Measurements from ENCODE around the gene MDFI.

DNA sequence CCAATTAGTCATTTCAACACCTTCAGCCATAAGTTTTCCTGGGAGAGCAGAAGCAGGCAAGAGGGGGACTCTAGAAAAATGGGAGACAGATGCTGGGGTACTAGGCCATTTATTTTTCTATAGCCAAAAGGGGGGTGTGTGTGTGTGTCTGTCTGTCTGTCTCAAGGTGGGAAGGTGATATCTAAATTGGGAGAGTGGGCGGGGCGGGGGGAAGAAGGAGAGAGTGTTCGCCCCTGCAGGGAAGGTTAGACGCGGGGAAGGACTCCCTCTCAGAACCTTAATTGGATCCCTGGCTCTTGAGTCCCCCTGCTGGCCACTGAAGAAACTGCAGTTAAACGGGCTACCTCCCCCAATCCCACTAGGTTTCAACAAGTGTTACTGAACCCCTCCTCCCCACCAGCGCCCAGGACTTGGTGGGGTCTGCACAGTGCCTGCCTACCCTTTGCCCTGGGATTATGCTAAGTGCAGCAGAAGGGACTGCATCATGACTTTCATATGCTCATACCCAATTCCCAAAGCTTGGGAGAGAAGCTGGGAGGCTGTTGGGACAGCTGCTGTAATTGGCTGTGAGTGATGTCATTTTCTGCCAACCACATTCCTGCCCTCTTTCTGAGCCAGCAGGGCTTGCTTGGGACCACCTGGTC, 46.3 kb upstream of the MDFI start:
- TF ChIP-seq CTCF (IDR thresholded peaks at IDR 0.05) (no peak), POLR2A (IDR thresholded peaks at IDR 0.05) (no peak)
